Measurements from ENCODE around the gene RSPRY1. TPM values are rescaled to one million over a fixed set of nuclear protein-coding genes. Genes with fewer than 3 reads are reported as not detected.

RSPRY1 gene
- total and polyA plus RNA-seq, 9 donors: 15.9 to 42.1 (median 28.3) TPM

DNA sequence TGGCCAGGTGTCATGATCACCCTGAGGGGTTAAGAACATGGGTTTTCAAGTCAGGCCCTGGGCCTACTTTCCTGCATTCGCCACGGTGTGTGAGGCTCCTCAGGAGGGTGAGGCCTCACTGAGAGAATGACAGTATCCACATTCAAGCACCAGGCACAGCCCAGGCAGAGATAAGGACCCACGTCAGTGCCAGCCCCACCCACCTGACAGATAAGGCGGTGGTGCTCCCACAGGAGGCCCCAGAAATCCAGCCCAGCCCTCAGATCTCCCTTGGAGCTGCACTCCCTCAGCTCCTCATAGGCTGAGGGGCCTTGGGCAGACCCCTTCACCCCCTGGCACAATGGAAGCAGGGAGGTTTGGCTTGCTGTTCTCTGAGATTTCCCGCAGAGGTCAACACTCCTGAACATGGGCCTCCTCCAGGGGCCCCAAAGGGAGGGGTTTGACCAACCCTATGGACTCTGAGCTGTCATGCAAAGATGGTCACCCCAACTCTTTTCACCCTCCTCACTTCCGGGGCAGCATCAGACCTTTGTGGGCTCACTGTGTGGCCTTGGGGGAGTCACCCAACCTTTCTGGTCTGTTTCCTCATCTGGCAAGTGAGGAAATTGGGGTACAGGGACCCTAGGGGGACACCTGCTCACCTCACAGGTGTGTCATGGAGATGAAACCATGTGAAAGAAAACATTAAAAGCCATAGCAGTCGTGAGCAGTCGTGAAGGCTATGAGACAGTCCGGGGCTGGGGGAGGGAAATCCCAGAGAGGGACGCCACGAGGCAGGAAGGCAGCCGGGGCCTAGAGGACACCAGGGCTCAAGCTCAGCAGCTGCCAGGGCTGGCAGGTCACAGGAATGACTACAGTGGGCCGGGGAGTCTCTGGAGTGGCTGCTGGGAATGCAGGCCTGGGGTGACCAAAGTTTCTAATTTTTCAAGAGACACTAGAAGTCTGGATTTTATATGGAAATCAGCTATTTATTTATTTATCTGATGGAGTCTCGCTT, 83.0 kb downstream of the RSPRY1 start:
- no peak for DNase-seq
- H3K9me3 ChIP-seq: no peaks in the 10 kb centered on the region
- TF ChIP-seq EP300 (IDR thresholded peaks at IDR 0.05) (no peak), POLR2A (IDR thresholded peaks at IDR 0.05) (no peak)
- TF ChIP-seq, protein P1, sequence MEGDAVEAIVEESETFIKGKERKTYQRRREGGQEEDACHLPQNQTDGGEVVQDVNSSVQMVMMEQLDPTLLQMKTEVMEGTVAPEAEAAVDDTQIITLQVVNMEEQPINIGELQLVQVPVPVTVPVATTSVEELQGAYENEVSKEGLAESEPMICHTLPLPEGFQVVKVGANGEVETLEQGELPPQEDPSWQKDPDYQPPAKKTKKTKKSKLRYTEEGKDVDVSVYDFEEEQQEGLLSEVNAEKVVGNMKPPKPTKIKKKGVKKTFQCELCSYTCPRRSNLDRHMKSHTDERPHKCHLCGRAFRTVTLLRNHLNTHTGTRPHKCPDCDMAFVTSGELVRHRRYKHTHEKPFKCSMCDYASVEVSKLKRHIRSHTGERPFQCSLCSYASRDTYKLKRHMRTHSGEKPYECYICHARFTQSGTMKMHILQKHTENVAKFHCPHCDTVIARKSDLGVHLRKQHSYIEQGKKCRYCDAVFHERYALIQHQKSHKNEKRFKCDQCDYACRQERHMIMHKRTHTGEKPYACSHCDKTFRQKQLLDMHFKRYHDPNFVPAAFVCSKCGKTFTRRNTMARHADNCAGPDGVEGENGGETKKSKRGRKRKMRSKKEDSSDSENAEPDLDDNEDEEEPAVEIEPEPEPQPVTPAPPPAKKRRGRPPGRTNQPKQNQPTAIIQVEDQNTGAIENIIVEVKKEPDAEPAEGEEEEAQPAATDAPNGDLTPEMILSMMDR (IDR thresholded peaks at IDR 0.05): no peak
- H3K27ac ChIP-seq: no peak overlapping the region
- WGBS, 3 donors: 54 to 59% (median 57%) methylated on average over 14 of the region's 14 CpGs
- no peaks in the 10 kb centered on the region for H3K27me3 ChIP-seq
- H3K36me3 ChIP-seq: no peaks in the 10 kb centered on the region
- H3K4me1 ChIP-seq (ENCODE audit: insufficient read depth): no peaks in the 10 kb centered on the region
- intact Hi-C loops (cut with DNase I): no loop called here
- no peak overlapping the region for H3K4me3 ChIP-seq

DNA sequence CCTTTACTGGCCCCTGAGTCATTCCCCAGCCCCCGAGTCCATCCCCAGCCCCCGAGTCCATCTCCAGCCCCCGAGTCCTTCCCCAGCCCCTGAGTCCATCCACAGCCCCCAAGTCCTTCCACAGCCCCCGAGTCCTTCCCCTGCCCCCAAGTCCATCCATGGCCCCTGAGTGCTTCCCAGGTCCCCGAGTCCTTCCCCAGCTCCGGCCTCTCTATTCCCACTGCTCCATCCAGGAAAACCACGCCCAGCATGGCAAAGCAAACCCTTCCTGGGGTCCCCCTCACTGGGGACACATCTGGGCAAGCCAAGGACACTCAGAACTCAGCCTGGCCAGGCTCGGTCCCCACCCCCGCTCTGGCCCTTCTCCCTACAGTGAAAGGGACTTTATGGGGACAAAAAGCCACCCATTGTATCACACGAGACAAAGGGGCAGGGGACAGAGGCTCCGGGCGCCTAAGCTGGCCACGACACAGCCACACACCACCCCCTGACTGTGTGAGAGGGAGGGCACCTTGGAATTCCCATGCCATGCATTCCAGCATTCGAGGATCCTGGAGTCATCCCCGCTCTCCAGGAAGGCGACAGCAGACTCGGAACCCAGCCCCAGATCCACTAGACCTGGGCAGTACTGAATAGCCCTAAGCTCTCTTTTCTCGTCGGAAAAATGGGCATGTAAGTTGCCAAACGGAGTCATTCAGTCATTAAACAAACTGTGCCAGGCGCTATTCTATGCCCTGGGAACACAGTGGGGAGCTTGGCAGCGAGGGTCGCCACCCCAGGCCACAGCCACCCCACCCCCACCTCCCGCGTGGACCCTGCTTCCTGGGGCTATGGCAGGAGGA, 84.3 kb downstream of the RSPRY1 start:
- Histone ChIP-seq H3K27me3 (no peaks in the 10 kb centered on the region), H3K4me3 (no peak overlapping the region), H3K9me3 (no peaks in the 10 kb centered on the region), H3K27ac (no peak overlapping the region), H3K36me3 (no peaks in the 10 kb centered on the region), H3K4me1 (ENCODE audit: insufficient read depth) (no peaks in the 10 kb centered on the region)
- intact Hi-C loops (cut with DNase I): no loop called here
- 77 to 80% (median 79%) methylated on average over 25 of the region's 25 CpGs for WGBS, 3 donors
- TF ChIP-seq EP300 (IDR thresholded peaks at IDR 0.05) (no peak), POLR2A (IDR thresholded peaks at IDR 0.05) (no peak)
- TF ChIP-seq, protein P1 (IDR thresholded peaks at IDR 0.05): no peak
- DNase-seq: no peak

DNA sequence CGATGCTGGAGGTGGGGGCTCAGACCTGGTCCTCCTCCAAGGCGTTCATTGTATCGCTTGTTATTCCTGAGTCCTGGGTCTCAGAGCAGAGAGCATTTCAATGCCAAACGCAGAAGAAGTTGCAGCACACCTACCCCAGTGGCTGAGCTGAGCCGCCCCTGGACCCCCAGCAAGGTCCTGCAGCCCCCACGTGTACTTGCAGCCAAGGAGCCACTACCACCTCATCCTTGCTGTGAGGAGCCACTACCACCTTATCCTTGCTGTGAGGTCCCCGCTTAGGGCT, 84.9 kb downstream of the RSPRY1 start:
- H3K36me3 ChIP-seq: no peaks in the 10 kb centered on the region
- H3K4me1 ChIP-seq (ENCODE audit: insufficient read depth): no peaks in the 10 kb centered on the region
- TF ChIP-seq, protein P1 (IDR thresholded peaks at IDR 0.05): no peak
- TF ChIP-seq POLR2A (IDR thresholded peaks at IDR 0.05): no peak
- TF ChIP-seq EP300 (IDR thresholded peaks at IDR 0.05): no peak
- H3K27ac ChIP-seq: no peak overlapping the region
- H3K27me3 ChIP-seq: no peaks in the 10 kb centered on the region
- WGBS, 3 donors: 84 to 92% (median 87%) methylated on average over 7 of the region's 7 CpGs
- no peak overlapping the region for H3K4me3 ChIP-seq
- H3K9me3 ChIP-seq: no peaks in the 10 kb centered on the region
- intact Hi-C loops (cut with DNase I): no loop called here
- no peak for DNase-seq

DNA sequence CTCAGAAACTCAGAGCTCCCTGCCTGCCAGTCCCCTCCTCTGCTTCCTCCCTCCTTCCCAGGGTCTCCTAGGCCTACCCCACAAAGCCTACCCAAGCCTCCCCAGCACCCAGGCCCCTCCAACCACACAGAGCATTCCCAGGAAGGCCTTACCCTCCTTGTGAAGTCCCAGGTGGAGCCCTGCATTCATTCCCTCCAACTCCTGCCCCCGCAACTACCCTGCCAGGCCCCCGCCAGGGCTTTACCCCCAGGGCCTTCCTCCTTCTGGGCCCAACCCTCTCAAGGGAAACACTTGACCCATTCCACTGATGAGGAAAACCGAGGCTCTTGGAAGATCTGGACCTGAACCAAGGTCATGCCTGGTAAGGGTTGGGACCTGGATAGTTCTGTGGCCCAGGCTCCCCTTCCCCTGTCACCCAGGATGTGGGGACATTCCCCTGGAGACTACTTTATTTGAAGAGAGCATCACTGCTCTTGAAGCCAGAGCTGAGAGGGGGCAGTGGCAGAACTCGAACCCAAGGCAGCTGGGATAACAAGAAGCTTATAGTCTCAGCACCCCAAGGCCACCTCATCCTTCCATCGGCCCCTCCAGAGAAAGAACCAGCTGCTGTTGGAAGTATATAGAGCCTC, 85.9 kb downstream of the RSPRY1 start:
- H3K27ac ChIP-seq: no peak overlapping the region
- no peak overlapping the region for H3K4me3 ChIP-seq
- TF ChIP-seq, protein P1 (IDR thresholded peaks at IDR 0.05): no peak
- no peak for TF ChIP-seq POLR2A (IDR thresholded peaks at IDR 0.05)
- no peak for TF ChIP-seq EP300 (IDR thresholded peaks at IDR 0.05)
- intact Hi-C loops (cut with DNase I): no loop called here
- H3K4me1 ChIP-seq (ENCODE audit: insufficient read depth): no peaks in the 10 kb centered on the region
- H3K27me3 ChIP-seq: no peaks in the 10 kb centered on the region
- no peaks in the 10 kb centered on the region for H3K36me3 ChIP-seq
- WGBS, 3 donors: 90 to 94% (median 93%) methylated on average over 5 of the region's 5 CpGs
- no peaks in the 10 kb centered on the region for H3K9me3 ChIP-seq
- no peak for DNase-seq

Measured in ovary (tissue), 9 donors.